HEK293 (cell line): ENCODE measurements around the gene FAM177B.
"Not testable (repeated sequence)": the region's sequence is repeated elsewhere in the genome, so short reads cannot be mapped to it uniquely, and the experiment has no call there.

Experiments used
- CTCF ChIA-PET: fragments of 350-600 bp; formaldehyde crosslinking; extraction: SDS; loops from one replicate; lab custom pipeline; 2021; ENCODE audit warnings: antibody characterized with exemption; lab: Yijun Ruan, JAX
- POLR2A ChIA-PET: fragments of 300-600 bp; formaldehyde crosslinking; extraction: SDS; loops from one replicate; lab custom pipeline; 2020; ENCODE audit warnings: antibody characterized with exemption, inconsistent platforms; lab: Yijun Ruan, JAX
- H3K27ac ChIP-seq: fragments of 200-500 bp; sonication (Bioruptor generic); 2 replicates; pipeline ENCODE4 v1.5.1; 2014; ENCODE audit warnings: low read depth, low read length, control low read depth, inconsistent platforms; ENCODE audit errors: extremely low read depth
- H3K36me3 ChIP-seq, 2 experiments: fragments of 200-500 bp in 1 of 2; sonication (Bioruptor generic) in 1 of 2; 1 replicate in 1 of 2; 2 replicates in 1 of 2; pipeline ENCODE4 v1.5.1; 2014 to 2017; ENCODE audit warnings: inconsistent platforms in 2 of 2, low read length in 2 of 2; ENCODE audit not compliant: control insufficient read depth in 2 of 2, insufficient read depth in 1 of 2
- H3K4me1 ChIP-seq: fragments of 200-500 bp; sonication (Bioruptor generic); 2 replicates; pipeline ENCODE4 v1.5.1; 2014; ENCODE audit warnings: mild to moderate bottlenecking, low read length, inconsistent platforms; ENCODE audit not compliant: control insufficient read depth, insufficient read depth
- H3K4me3 ChIP-seq: 2 replicates; pipeline ENCODE4 v1.5.1; 2011; ENCODE audit warnings: low read depth, mild to moderate bottlenecking, control low read depth, low read length, moderate library complexity
- H3K9me3 ChIP-seq: fragments of 200-500 bp; sonication (Bioruptor generic); 2 replicates; pipeline ENCODE4 v1.5.1; 2014; ENCODE audit warnings: low read depth, low read length, inconsistent platforms; ENCODE audit not compliant: control insufficient read depth, insufficient read depth
- CTCF ChIP-seq: fragments of 450-650 bp; formaldehyde crosslinking; IDR thresholded peaks from 2 replicates; pipeline ENCODE4 v1.5.1; 2016; ENCODE audit warnings: missing biosample characterization, missing genetic modification characterization
- EGR2 ChIP-seq: fragments of 450-650 bp; formaldehyde crosslinking; IDR thresholded peaks from 2 replicates; pipeline ENCODE4 v1.5.1; 2016; ENCODE audit warnings: low read depth, missing biosample characterization, missing genetic modification characterization
- HOXA7 ChIP-seq: sonication (generic); formaldehyde crosslinking; IDR thresholded peaks from 2 replicates; pipeline ENCODE4 v1.8.1; 2022; ENCODE audit warnings: missing genetic modification reagents, borderline replicate concordance
- IKZF3 ChIP-seq: fragments of 450-650 bp; IDR thresholded peaks from 2 replicates; pipeline ENCODE4 v1.5.0; 2018; ENCODE audit warnings: missing biosample characterization, mild to moderate bottlenecking, missing genetic modification characterization, moderate library complexity
- KLF17 ChIP-seq: fragments of 450-650 bp; formaldehyde crosslinking; IDR thresholded peaks from 2 replicates; pipeline ENCODE4 v1.5.1; 2016; ENCODE audit warnings: missing biosample characterization, missing genetic modification characterization
- SP3 ChIP-seq: fragments of 450-650 bp; formaldehyde crosslinking; IDR thresholded peaks from 2 replicates; pipeline ENCODE4 v1.5.1; 2016; ENCODE audit warnings: missing biosample characterization, missing genetic modification characterization
- WT1 ChIP-seq: fragments of 450-650 bp; formaldehyde crosslinking; IDR thresholded peaks from 2 replicates; pipeline ENCODE4 v1.5.1; 2016; ENCODE audit warnings: missing biosample characterization, missing genetic modification characterization
- ZIC2 ChIP-seq: fragments of 450-650 bp; formaldehyde crosslinking; IDR thresholded peaks from 2 replicates; pipeline ENCODE4 v1.5.1; 2016; ENCODE audit warnings: missing biosample characterization, missing genetic modification characterization
- ZNF121 ChIP-seq: fragments of 450-650 bp; formaldehyde crosslinking; IDR thresholded peaks from 2 replicates; pipeline ENCODE4 v1.5.1; 2016; ENCODE audit warnings: missing biosample characterization, missing genetic modification characterization
- ZNF148 ChIP-seq: fragments of 450-650 bp; formaldehyde crosslinking; IDR thresholded peaks from 2 replicates; pipeline ENCODE4 v1.5.0; 2017; ENCODE audit warnings: missing biosample characterization, missing genetic modification characterization, borderline replicate concordance
- ZNF223 ChIP-seq: fragments of 450-650 bp; formaldehyde crosslinking; IDR thresholded peaks from 2 replicates; pipeline ENCODE4 v1.5.1; 2016; ENCODE audit warnings: missing biosample characterization, missing genetic modification characterization
- ZNF302 ChIP-seq: fragments of 450-650 bp; formaldehyde crosslinking; IDR thresholded peaks from 2 replicates; pipeline ENCODE4 v1.5.1; 2016; ENCODE audit warnings: missing biosample characterization, missing genetic modification characterization, low read depth
- ZNF366 ChIP-seq: fragments of 450-650 bp; formaldehyde crosslinking; conservative IDR thresholded peaks from 2 replicates; pipeline ENCODE4 v1.5.1; 2016; ENCODE audit warnings: missing biosample characterization, missing genetic modification characterization
- ZNF48 ChIP-seq: fragments of 450-650 bp; formaldehyde crosslinking; IDR thresholded peaks from 2 replicates; pipeline ENCODE4 v1.5.1; 2016; ENCODE audit warnings: missing biosample characterization, missing genetic modification characterization
- ZNF488 ChIP-seq: fragments of 450-650 bp; formaldehyde crosslinking; IDR thresholded peaks from 2 replicates; pipeline ENCODE4 v1.5.1; 2016; ENCODE audit warnings: missing biosample characterization, missing genetic modification characterization
- ZSCAN16 ChIP-seq: fragments of 450-650 bp; formaldehyde crosslinking; IDR thresholded peaks from 2 replicates; pipeline ENCODE4 v1.5.1; 2016; ENCODE audit warnings: missing biosample characterization, missing genetic modification characterization
- TF ChIP-seq, protein P1 (sequence below): fragments of 450-650 bp; formaldehyde crosslinking; IDR thresholded peaks from 2 replicates; pipeline ENCODE4 v1.5.1; 2016; ENCODE audit warnings: missing biosample characterization, missing genetic modification characterization
- TF ChIP-seq, protein P2 (sequence below): fragments of 450-650 bp; formaldehyde crosslinking; IDR thresholded peaks from 2 replicates; pipeline ENCODE4 v1.5.1; 2016; ENCODE audit warnings: missing biosample characterization, missing genetic modification characterization
- TF ChIP-seq, protein P3 (sequence below): IDR thresholded peaks from 2 replicates; pipeline ENCODE4 v1.6.1; 2011; ENCODE audit warnings: mild to moderate bottlenecking, low read depth, low read length, borderline replicate concordance

Gene FAM177B

GRCh38 chr1:222739929-222740328, 2.9 kb downstream of the FAM177B start:
- Histone ChIP-seq H3K9me3 (no peaks in the 10 kb centered on the region), H3K27ac (no peak overlapping the region), H3K36me3 (peaks cover 6 to 12% of the 10 kb centered on the region in 2 experiments; a peak in 2 of 3 replicates), H3K4me3 (no peak overlapping the region), H3K4me1 (no peaks in the 10 kb centered on the region)
- no peak for TF ChIP-seq EGR2 (tag by site-specific recombination)
- no peak for TF ChIP-seq ZNF223 (tag by site-specific recombination)
- no peak for TF ChIP-seq ZNF302
- no peak for TF ChIP-seq IKZF3 (tag by site-specific recombination)
- no peak for TF ChIP-seq ZNF488
- TF ChIP-seq SP3 (tag by site-specific recombination) = no peak
- TF ChIP-seq WT1 (tag by site-specific recombination) = no peak
- no peak for TF ChIP-seq ZNF121 (tag by site-specific recombination)
- TF ChIP-seq KLF17 (tag by site-specific recombination) = no peak
- TF ChIP-seq, protein P1, sequence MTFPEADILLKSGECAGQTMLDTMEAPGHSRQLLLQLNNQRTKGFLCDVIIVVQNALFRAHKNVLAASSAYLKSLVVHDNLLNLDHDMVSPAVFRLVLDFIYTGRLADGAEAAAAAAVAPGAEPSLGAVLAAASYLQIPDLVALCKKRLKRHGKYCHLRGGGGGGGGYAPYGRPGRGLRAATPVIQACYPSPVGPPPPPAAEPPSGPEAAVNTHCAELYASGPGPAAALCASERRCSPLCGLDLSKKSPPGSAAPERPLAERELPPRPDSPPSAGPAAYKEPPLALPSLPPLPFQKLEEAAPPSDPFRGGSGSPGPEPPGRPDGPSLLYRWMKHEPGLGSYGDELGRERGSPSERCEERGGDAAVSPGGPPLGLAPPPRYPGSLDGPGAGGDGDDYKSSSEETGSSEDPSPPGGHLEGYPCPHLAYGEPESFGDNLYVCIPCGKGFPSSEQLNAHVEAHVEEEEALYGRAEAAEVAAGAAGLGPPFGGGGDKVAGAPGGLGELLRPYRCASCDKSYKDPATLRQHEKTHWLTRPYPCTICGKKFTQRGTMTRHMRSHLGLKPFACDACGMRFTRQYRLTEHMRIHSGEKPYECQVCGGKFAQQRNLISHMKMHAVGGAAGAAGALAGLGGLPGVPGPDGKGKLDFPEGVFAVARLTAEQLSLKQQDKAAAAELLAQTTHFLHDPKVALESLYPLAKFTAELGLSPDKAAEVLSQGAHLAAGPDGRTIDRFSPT = no peak
- TF ChIP-seq ZIC2 (tag by site-specific recombination) = no peak
- TF ChIP-seq, protein P2, sequence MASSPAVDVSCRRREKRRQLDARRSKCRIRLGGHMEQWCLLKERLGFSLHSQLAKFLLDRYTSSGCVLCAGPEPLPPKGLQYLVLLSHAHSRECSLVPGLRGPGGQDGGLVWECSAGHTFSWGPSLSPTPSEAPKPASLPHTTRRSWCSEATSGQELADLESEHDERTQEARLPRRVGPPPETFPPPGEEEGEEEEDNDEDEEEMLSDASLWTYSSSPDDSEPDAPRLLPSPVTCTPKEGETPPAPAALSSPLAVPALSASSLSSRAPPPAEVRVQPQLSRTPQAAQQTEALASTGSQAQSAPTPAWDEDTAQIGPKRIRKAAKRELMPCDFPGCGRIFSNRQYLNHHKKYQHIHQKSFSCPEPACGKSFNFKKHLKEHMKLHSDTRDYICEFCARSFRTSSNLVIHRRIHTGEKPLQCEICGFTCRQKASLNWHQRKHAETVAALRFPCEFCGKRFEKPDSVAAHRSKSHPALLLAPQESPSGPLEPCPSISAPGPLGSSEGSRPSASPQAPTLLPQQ (tag by site-specific recombination) = no peak
- TF ChIP-seq HOXA7 (CRISPR knock-in tag) = no peak
- CTCF ChIA-PET = interaction anchor here (0.7 to 1.6 kb wide), 4 partner anchors 350 to 394 kb away, joined by 3 to 12 read pairs (median 4); no protein-coding TSS in a partner anchor
- POLR2A ChIA-PET = no interaction called here

- CTCF ChIA-PET = interaction anchor here (0.8 to 1.2 kb wide), 2 partner anchors 382 to 936 kb away, joined by 3 read pairs; no protein-coding TSS in a partner anchor
- POLR2A ChIA-PET, H3K36me3 ChIP-seq, H3K4me3 ChIP-seq, H3K27ac ChIP-seq, H3K4me1 ChIP-seq, H3K9me3 ChIP-seq: not testable (repeated sequence)
- TF ChIP-seq ZNF366 (tag by site-specific recombination) = peak; percentile 71
These were observed 4.8 kb downstream of the FAM177B start for GRCh38 chr1:222741630-222742457.

DNA sequence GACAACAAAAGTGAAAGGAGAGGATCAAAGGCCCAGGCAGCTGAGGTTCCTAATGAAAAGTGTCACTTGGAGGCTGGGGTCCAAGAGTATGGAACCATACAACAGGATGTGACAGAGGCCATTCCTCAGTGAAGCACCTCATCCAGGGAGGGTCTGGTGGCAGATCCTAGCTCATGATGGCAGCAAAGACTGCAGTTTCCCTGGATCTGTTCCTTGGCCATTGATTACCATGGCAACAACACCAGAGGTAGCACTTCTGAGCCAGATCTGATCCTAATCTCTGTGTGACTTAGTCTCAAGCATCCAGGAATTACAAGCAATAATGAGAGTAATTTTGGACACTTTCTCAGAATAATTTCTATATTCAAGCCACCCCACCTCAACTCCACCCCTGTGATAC, 12.9 kb downstream of the FAM177B start:
- POLR2A ChIA-PET = interaction anchor here (0.5 kb wide), 1 partner anchor 36 kb away, joined by 6 read pairs; no protein-coding TSS in a partner anchor

More for the DNA sequence above, 12.9 kb downstream of the FAM177B start:
- H3K27ac ChIP-seq = no peak overlapping the region
- H3K4me3 ChIP-seq = no peak overlapping the region
- H3K4me1 ChIP-seq = no peaks in the 10 kb centered on the region
- H3K36me3 ChIP-seq = no peaks in the 10 kb centered on the region
- no peaks in the 10 kb centered on the region for H3K9me3 ChIP-seq
- CTCF ChIA-PET = interaction anchor here (2.7 kb wide), 1 partner anchor 374 kb away, joined by 12 read pairs; no protein-coding TSS in a partner anchor
- TF ChIP-seq ZNF48 = no peak
- TF ChIP-seq CTCF = peak; percentile 37; the same call in 1 of the 2 replicates
- TF ChIP-seq, protein P3, sequence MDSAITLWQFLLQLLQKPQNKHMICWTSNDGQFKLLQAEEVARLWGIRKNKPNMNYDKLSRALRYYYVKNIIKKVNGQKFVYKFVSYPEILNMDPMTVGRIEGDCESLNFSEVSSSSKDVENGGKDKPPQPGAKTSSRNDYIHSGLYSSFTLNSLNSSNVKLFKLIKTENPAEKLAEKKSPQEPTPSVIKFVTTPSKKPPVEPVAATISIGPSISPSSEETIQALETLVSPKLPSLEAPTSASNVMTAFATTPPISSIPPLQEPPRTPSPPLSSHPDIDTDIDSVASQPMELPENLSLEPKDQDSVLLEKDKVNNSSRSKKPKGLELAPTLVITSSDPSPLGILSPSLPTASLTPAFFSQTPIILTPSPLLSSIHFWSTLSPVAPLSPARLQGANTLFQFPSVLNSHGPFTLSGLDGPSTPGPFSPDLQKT = no peak
- TF ChIP-seq ZNF148 (tag by site-specific recombination) = no peak
- TF ChIP-seq ZSCAN16 (tag by site-specific recombination) = no peak
